OCI-LY1 (cell line): ENCODE data around the gene SYNJ2BP.

Source experiments
- EZH2 ChIP-seq: fragments of 200-600 bp; sonication (generic), shearing (Covaris generic); IDR thresholded peaks from 2 replicates; pipeline ENCODE4 v1.8.0; 2017; ENCODE audit warnings: borderline replicate concordance, mixed run types, mild to moderate bottlenecking, antibody characterized with exemption, low read length, moderate library complexity, mixed read lengths
- TF ChIP-seq, protein P1 (sequence below): fragments of 200-600 bp; sonication (generic), shearing (Covaris generic); IDR thresholded peaks from 2 replicates; pipeline ENCODE4 v1.5.1; 2017; ENCODE audit warnings: mild to moderate bottlenecking, antibody characterized with exemption, low read length, moderate library complexity, mixed read lengths

DNA sequence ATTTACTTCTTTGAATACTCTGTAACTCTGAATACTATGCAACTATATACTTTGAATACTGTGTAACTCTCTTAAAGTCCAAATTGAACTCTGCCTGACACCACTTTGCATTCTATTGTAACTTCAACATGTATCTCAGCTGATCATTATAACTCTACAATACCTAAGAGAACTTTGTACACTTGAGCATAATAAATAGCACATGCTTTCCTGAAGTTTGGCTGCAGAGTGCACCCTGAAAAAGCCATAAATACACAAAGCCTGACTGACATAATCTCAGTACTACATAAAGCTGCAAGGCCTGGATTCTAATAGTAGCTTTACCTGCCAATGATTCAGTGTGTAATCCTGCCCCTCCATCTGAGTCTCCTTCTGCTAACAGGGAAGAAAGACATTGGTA is 36.1 kb downstream of the SYNJ2BP start:
- TF ChIP-seq EZH2, result no peak
- TF ChIP-seq, protein P1, sequence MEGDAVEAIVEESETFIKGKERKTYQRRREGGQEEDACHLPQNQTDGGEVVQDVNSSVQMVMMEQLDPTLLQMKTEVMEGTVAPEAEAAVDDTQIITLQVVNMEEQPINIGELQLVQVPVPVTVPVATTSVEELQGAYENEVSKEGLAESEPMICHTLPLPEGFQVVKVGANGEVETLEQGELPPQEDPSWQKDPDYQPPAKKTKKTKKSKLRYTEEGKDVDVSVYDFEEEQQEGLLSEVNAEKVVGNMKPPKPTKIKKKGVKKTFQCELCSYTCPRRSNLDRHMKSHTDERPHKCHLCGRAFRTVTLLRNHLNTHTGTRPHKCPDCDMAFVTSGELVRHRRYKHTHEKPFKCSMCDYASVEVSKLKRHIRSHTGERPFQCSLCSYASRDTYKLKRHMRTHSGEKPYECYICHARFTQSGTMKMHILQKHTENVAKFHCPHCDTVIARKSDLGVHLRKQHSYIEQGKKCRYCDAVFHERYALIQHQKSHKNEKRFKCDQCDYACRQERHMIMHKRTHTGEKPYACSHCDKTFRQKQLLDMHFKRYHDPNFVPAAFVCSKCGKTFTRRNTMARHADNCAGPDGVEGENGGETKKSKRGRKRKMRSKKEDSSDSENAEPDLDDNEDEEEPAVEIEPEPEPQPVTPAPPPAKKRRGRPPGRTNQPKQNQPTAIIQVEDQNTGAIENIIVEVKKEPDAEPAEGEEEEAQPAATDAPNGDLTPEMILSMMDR, result no peak
